Parathyroid adenoma (tissue), 2 donors: ENCODE data around the gene CHAC1.

ENCODE experiments used
- H2AFZ ChIP-seq: fragments of 300-600 bp; sonication (generic); one replicate; pipeline ENCODE4 v1.7.0; 2017; ENCODE audit warnings: antibody characterized with exemption, mild to moderate bottlenecking
- H3K27ac ChIP-seq: fragments of 300-600 bp; sonication (generic); one replicate; pipeline ENCODE4 v1.7.0; 2017
- H3K27me3 ChIP-seq: fragments of 300-600 bp; sonication (generic); one replicate; pipeline ENCODE4 v1.7.0; 2017; ENCODE audit warnings: low read length; ENCODE audit not compliant: control insufficient read depth, insufficient read depth
- H3K36me3 ChIP-seq: fragments of 300-600 bp; sonication (generic); one replicate; pipeline ENCODE4 v1.7.0; 2017; ENCODE audit warnings: low read length; ENCODE audit not compliant: control insufficient read depth, insufficient read depth
- H3K4me1 ChIP-seq: fragments of 300-600 bp; sonication (generic); one replicate; pipeline ENCODE4 v1.7.0; 2017; ENCODE audit warnings: control low read depth
- H3K4me2 ChIP-seq: fragments of 300-600 bp; sonication (generic); one replicate; pipeline ENCODE4 v1.7.0; 2017; ENCODE audit warnings: low read length
- H3K4me3 ChIP-seq: fragments of 300-600 bp; sonication (generic); one replicate; pipeline ENCODE4 v1.7.0; 2017; ENCODE audit warnings: low read depth, low read length
- H3K79me2 ChIP-seq: fragments of 300-600 bp; sonication (generic); one replicate; pipeline ENCODE4 v1.7.0; 2017; ENCODE audit warnings: control low read depth
- H3K9ac ChIP-seq: fragments of 300-600 bp; sonication (generic); one replicate; pipeline ENCODE4 v1.7.0; 2017; ENCODE audit warnings: mild to moderate bottlenecking
- H3K9me3 ChIP-seq: fragments of 300-600 bp; sonication (generic); one replicate; pipeline ENCODE4 v1.7.0; 2017; ENCODE audit warnings: low read length; ENCODE audit not compliant: control insufficient read depth
- CTCF ChIP-seq: fragments of 300-600 bp; sonication (generic); IDR thresholded peaks from one replicate; pipeline ENCODE4 v1.7.0; 2017; ENCODE audit warnings: antibody characterized with exemption, mild to moderate bottlenecking
- donor health status: primary hyperparathyroidism.

Gene CHAC1

GRCh38 chr15:40908095-40908494 lies 45.2 kb upstream of the CHAC1 start:
- Histone ChIP-seq H3K79me2 (no peaks in the 10 kb centered on the region), H3K27ac (no peak overlapping the region), H3K36me3 (no peaks in the 10 kb centered on the region), H3K27me3 (no peaks in the 10 kb centered on the region), H3K4me1 (no peaks in the 10 kb centered on the region), H3K9me3 (no peaks in the 10 kb centered on the region), H3K9ac (no peak overlapping the region), H3K4me3 (no peak overlapping the region), H3K4me2 (no peak overlapping the region), H2AFZ (no peak overlapping the region)
- no peak for TF ChIP-seq CTCF

GRCh38 chr15:40909662-40910630 lies 43.3 kb upstream of the CHAC1 start:
- H3K9me3 ChIP-seq, result no peaks in the 10 kb centered on the region

GRCh38 chr15:40911141-40911540 lies 42.1 kb upstream of the CHAC1 start:
- H2AFZ ChIP-seq, result no peak overlapping the region
- H3K9me3 ChIP-seq, result no peaks in the 10 kb centered on the region
- no peaks in the 10 kb centered on the region for H3K36me3 ChIP-seq
- H3K79me2 ChIP-seq, result no peaks in the 10 kb centered on the region
- no peak overlapping the region for H3K9ac ChIP-seq
- TF ChIP-seq CTCF, result no peak
- no peak overlapping the region for H3K27ac ChIP-seq
- H3K27me3 ChIP-seq, result no peaks in the 10 kb centered on the region
- no peak overlapping the region for H3K4me2 ChIP-seq
- no peaks in the 10 kb centered on the region for H3K4me1 ChIP-seq
- H3K4me3 ChIP-seq, result no peak overlapping the region

More at GRCh38 chr15:40909662-40910630, 43.3 kb upstream of the CHAC1 start:
- Histone ChIP-seq H3K4me3 (no peak overlapping the region), H3K36me3 (no peaks in the 10 kb centered on the region), H3K27me3 (no peaks in the 10 kb centered on the region), H3K4me1 (no peaks in the 10 kb centered on the region), H3K79me2 (no peaks in the 10 kb centered on the region), H3K27ac (no peak overlapping the region), H3K4me2 (no peak overlapping the region), H2AFZ (no peak overlapping the region), H3K9ac (no peak overlapping the region)
- no peak for TF ChIP-seq CTCF

GRCh38 chr15:40911693-40912092 lies 41.6 kb upstream of the CHAC1 start:
- no peak overlapping the region for H3K4me3 ChIP-seq
- no peaks in the 10 kb centered on the region for H3K4me1 ChIP-seq
- H3K4me2 ChIP-seq, result no peak overlapping the region
- H2AFZ ChIP-seq, result no peak overlapping the region
- H3K36me3 ChIP-seq, result no peaks in the 10 kb centered on the region
- no peak overlapping the region for H3K27ac ChIP-seq
- H3K9me3 ChIP-seq, result no peaks in the 10 kb centered on the region
- no peaks in the 10 kb centered on the region for H3K27me3 ChIP-seq
- H3K9ac ChIP-seq, result no peak overlapping the region
- no peak for TF ChIP-seq CTCF
- no peaks in the 10 kb centered on the region for H3K79me2 ChIP-seq
